ENCODE data around the gene ZNF462. TPM values are rescaled to one million over a fixed set of nuclear protein-coding genes. Genes with fewer than 3 reads are reported as not detected.
A peak's percentile ranks its signal among the peaks of the same experiment; 100 is the strongest.

The ZNF462 gene
- total RNA-seq, 1 experiment from 2014 or later = 121 TPM

- ATAC-seq (no peak), DNase-seq (ENCODE audit: low spot score) (no peak)
- Mint-ChIP-seq H3K36me3 (peaks cover 61% of the 10 kb centered on the region), H3K9me3 (peaks cover 5% of the 10 kb centered on the region; the same call in 1 of the 2 replicates), H3K27ac (peak overlapping the region; percentile 7; the same call in 1 of the 2 replicates), H3K4me3 (no peak overlapping the region), H3K4me1 (peaks cover 69% of the 10 kb centered on the region), H3K27me3 (ENCODE audit: low read depth) (no peaks in the 10 kb centered on the region)
- POLR2A ChIA-PET = no interaction called here
- CTCF ChIA-PET = no interaction called here
- TF ChIP-seq GTF2I (CRISPR knock-in tag; conservative IDR thresholded peaks at IDR 0.05) = no peak
- TF ChIP-seq ZNF263 (CRISPR knock-in tag; IDR thresholded peaks at IDR 0.05; ENCODE audit: low read depth) = no peak
- TF ChIP-seq, protein P1, sequence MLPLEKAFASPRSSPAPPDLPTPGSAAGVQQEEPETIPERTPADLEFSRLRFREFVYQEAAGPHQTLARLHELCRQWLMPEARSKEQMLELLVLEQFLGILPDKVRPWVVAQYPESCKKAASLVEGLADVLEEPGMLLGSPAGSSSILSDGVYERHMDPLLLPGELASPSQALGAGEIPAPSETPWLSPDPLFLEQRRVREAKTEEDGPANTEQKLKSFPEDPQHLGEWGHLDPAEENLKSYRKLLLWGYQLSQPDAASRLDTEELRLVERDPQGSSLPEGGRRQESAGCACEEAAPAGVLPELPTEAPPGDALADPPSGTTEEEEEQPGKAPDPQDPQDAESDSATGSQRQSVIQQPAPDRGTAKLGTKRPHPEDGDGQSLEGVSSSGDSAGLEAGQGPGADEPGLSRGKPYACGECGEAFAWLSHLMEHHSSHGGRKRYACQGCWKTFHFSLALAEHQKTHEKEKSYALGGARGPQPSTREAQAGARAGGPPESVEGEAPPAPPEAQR (CRISPR knock-in tag; IDR thresholded peaks at IDR 0.05) = no peak
- TF ChIP-seq E2F4 (CRISPR knock-in tag; IDR thresholded peaks at IDR 0.05; ENCODE audit: borderline replicate concordance, low read depth) = no peak
- TF ChIP-seq GRHL2 (CRISPR knock-in tag; IDR thresholded peaks at IDR 0.05; ENCODE audit: insufficient replicate concordance, severe bottlenecking) = no peak
- no peak for TF ChIP-seq ELF4 (CRISPR knock-in tag; IDR thresholded peaks at IDR 0.05; ENCODE audit: low read depth)
- no peak for TF ChIP-seq ATF1 (CRISPR knock-in tag; IDR thresholded peaks at IDR 0.05)
- TF ChIP-seq E2F1 (CRISPR knock-in tag; IDR thresholded peaks at IDR 0.05) = no peak
- TF ChIP-seq ZBTB21 (CRISPR knock-in tag; IDR thresholded peaks at IDR 0.05; ENCODE audit: borderline replicate concordance) = no peak
- TF ChIP-seq MYBL2 (CRISPR knock-in tag; IDR thresholded peaks at IDR 0.05) = no peak
- TF ChIP-seq, protein P2, sequence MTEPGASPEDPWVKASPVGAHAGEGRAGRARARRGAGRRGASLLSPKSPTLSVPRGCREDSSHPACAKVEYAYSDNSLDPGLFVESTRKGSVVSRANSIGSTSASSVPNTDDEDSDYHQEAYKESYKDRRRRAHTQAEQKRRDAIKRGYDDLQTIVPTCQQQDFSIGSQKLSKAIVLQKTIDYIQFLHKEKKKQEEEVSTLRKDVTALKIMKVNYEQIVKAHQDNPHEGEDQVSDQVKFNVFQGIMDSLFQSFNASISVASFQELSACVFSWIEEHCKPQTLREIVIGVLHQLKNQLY (CRISPR knock-in tag; IDR thresholded peaks at IDR 0.05) = no peak
- no peak for TF ChIP-seq FOXK1 (CRISPR knock-in tag; IDR thresholded peaks at IDR 0.05)
These were observed 99.8 kb downstream of the ZNF462 start for GRCh38 chr9:106962615-106963363.

DNA sequence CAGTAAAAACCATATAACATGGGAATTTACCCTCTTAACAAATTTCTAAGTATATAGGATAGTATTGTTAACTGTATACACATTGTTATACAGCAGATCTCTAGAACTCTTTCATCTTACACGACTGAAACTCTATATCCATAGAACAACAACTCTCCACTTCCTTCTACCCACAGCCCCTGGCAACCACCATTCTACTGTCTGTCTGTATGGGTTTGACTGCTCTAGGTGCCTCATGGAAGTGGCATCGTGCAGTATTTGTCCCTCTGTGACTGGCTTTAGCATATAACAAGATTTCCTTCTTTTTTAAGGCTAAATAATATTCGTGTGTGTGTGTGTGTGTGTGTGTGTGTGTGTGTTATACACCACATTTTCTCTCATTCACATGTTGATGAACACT lies 100.7 kb downstream of the ZNF462 start:
- no peak for ATAC-seq
- Mint-ChIP-seq H3K9me3 (peaks cover 5% of the 10 kb centered on the region; the same call in 1 of the 2 replicates), H3K27me3 (ENCODE audit: low read depth) (no peaks in the 10 kb centered on the region), H3K4me1 (peaks cover 72% of the 10 kb centered on the region), H3K36me3 (peaks cover 54% of the 10 kb centered on the region), H3K4me3 (no peak overlapping the region), H3K27ac (no peak overlapping the region)
- TF ChIP-seq ETV6 (CRISPR knock-in tag; IDR thresholded peaks at IDR 0.05) (no peak), TP53 (CRISPR knock-in tag; IDR thresholded peaks at IDR 0.05) (no peak), E2F1 (CRISPR knock-in tag; IDR thresholded peaks at IDR 0.05) (no peak), NFE2L1 (CRISPR knock-in tag; IDR thresholded peaks at IDR 0.05) (no peak), MYBL2 (CRISPR knock-in tag; IDR thresholded peaks at IDR 0.05) (no peak), GABPB1 (CRISPR knock-in tag; IDR thresholded peaks at IDR 0.05) (no peak), ZNF219 (CRISPR knock-in tag; IDR thresholded peaks at IDR 0.05; ENCODE audit: borderline replicate concordance) (no peak)
- TF ChIP-seq, protein P3, sequence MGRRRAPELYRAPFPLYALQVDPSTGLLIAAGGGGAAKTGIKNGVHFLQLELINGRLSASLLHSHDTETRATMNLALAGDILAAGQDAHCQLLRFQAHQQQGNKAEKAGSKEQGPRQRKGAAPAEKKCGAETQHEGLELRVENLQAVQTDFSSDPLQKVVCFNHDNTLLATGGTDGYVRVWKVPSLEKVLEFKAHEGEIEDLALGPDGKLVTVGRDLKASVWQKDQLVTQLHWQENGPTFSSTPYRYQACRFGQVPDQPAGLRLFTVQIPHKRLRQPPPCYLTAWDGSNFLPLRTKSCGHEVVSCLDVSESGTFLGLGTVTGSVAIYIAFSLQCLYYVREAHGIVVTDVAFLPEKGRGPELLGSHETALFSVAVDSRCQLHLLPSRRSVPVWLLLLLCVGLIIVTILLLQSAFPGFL (CRISPR knock-in tag; IDR thresholded peaks at IDR 0.05; ENCODE audit: borderline replicate concordance) = no peak
- TF ChIP-seq, protein P4, sequence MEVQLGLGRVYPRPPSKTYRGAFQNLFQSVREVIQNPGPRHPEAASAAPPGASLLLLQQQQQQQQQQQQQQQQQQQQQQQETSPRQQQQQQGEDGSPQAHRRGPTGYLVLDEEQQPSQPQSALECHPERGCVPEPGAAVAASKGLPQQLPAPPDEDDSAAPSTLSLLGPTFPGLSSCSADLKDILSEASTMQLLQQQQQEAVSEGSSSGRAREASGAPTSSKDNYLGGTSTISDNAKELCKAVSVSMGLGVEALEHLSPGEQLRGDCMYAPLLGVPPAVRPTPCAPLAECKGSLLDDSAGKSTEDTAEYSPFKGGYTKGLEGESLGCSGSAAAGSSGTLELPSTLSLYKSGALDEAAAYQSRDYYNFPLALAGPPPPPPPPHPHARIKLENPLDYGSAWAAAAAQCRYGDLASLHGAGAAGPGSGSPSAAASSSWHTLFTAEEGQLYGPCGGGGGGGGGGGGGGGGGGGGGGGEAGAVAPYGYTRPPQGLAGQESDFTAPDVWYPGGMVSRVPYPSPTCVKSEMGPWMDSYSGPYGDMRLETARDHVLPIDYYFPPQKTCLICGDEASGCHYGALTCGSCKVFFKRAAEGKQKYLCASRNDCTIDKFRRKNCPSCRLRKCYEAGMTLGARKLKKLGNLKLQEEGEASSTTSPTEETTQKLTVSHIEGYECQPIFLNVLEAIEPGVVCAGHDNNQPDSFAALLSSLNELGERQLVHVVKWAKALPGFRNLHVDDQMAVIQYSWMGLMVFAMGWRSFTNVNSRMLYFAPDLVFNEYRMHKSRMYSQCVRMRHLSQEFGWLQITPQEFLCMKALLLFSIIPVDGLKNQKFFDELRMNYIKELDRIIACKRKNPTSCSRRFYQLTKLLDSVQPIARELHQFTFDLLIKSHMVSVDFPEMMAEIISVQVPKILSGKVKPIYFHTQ (CRISPR knock-in tag; IDR thresholded peaks at IDR 0.05) = no peak
- ChIA-PET CTCF (no interaction called here), POLR2A (no interaction called here)
- no peak for DNase-seq (ENCODE audit: low spot score)
